Erythroblast (primary cell): Measurements from ENCODE around the gene OR5K4.
"Not testable (repeated sequence)": the region's sequence is repeated elsewhere in the genome, so short reads cannot be mapped to it uniquely, and the experiment has no call there.

Experiments
- DNase-seq, 2 experiments: peaks; one replicate each; lab custom pipeline; 2025; lab: John Stamatoyannopoulos, UW
- GATA1 ChIP-seq: IDR thresholded peaks from 2 replicates; pipeline ENCODE4 v1.6.1; 2011; ENCODE audit warnings: low read depth, mild to moderate bottlenecking, control low read depth, low read length, moderate library complexity
- POLR2A ChIP-seq: IDR thresholded peaks from 2 replicates; pipeline ENCODE4 v1.6.1; 2011; ENCODE audit warnings: mild to moderate bottlenecking, low read length

OR5K4 gene

GRCh38 chr3:98343647-98344507, 9.8 kb upstream of the OR5K4 start:
- peak; percentile 61 to 75 for DNase-seq
- no peak for TF ChIP-seq POLR2A
- no peak for TF ChIP-seq GATA1

- DNase-seq: no peak
- TF ChIP-seq GATA1: no peak
- no peak for TF ChIP-seq POLR2A
Measured at GRCh38 chr3:98350082-98350481, 3.6 kb upstream of the OR5K4 start.

- no peak for TF ChIP-seq GATA1
- TF ChIP-seq POLR2A: no peak
- no peak for DNase-seq
Measured at GRCh38 chr3:98359250-98359649, 5.6 kb downstream of the OR5K4 start.

GRCh38 chr3:98359993-98360675, 6.5 kb downstream of the OR5K4 start:
- TF ChIP-seq POLR2A: no peak
- no peak for TF ChIP-seq GATA1
- peak; percentile 9 to 10 for DNase-seq

- no peak for TF ChIP-seq GATA1
- TF ChIP-seq POLR2A: no peak
- no peak for DNase-seq
Measured at GRCh38 chr3:98360681-98361080, 7.0 kb downstream of the OR5K4 start.

GRCh38 chr3:98361289-98361688, 7.6 kb downstream of the OR5K4 start:
- DNase-seq: no peak
- TF ChIP-seq GATA1: no peak
- TF ChIP-seq POLR2A: no peak

- no peak for TF ChIP-seq GATA1
- no peak for TF ChIP-seq POLR2A
- no peak for DNase-seq
Measured at GRCh38 chr3:98367464-98368246, 14.0 kb downstream of the OR5K4 start.

GRCh38 chr3:98371186-98371585, 17.5 kb downstream of the OR5K4 start:
- no peak for TF ChIP-seq POLR2A
- TF ChIP-seq GATA1: no peak
- no peak for DNase-seq

- no peak for DNase-seq
- TF ChIP-seq GATA1 (no peak), POLR2A (no peak)
Measured at GRCh38 chr3:98371853-98372252, 18.2 kb downstream of the OR5K4 start.

- no peak for DNase-seq
- no peak for TF ChIP-seq POLR2A
Measured at GRCh38 chr3:98372445-98372844, 18.8 kb downstream of the OR5K4 start.

GRCh38 chr3:98376631-98377030, 23.0 kb downstream of the OR5K4 start:
- DNase-seq: no peak
- no peak for TF ChIP-seq POLR2A

GRCh38 chr3:98388147-98388546, 34.5 kb downstream of the OR5K4 start:
- no peak for TF ChIP-seq POLR2A
- no peak for TF ChIP-seq GATA1
- DNase-seq: no peak

- no peak for DNase-seq
- TF ChIP-seq GATA1 (no peak), POLR2A (no peak)
Measured at GRCh38 chr3:98390366-98390765, 36.7 kb downstream of the OR5K4 start, which contains the start of gene OR5K3. OR5K3 (plus strand) TSS chr3:98390666; CDS start chr3:98390666, 0 bp downstream.

GRCh38 chr3:98395101-98395500, 41.4 kb downstream of the OR5K4 start:
- no peak for TF ChIP-seq POLR2A
- TF ChIP-seq GATA1: no peak
- DNase-seq: no peak

- not testable (repeated sequence) for DNase-seq
Measured at GRCh38 chr3:98396482-98396881, 42.8 kb downstream of the OR5K4 start.
